Measurements from ENCODE around the gene CD3E. TPM values are rescaled to one million over a fixed set of nuclear protein-coding genes. Genes with fewer than 3 reads are reported as not detected.

The CD3E gene
- total RNA-seq, 5 donors from 2014 or later (not counting 1 experiment from before 2014, with no cell fraction given), result 555 to 659 (median 596) TPM

GRCh38 chr11:118319337-118319707 is 14.8 kb downstream of the CD3E start:
- H3K27ac ChIP-seq (ENCODE audit: low read length), result peak overlapping the region; percentile 39
- peaks cover 50 to 85% of the 10 kb centered on the region in 2 experiments for H3K4me1 ChIP-seq (ENCODE audit: control insufficient read depth in 1 of 2, extremely low read depth in 1 of 2, insufficient read depth in 2 of 2, low read length in 2 of 2)
- no peak overlapping the region for H3K4me3 ChIP-seq (ENCODE audit: control insufficient read depth in 1 of 2, extremely low read depth in 1 of 2, low read length in 1 of 2)
- Mint-ChIP-seq H3K36me3 (peaks cover 38% of the 10 kb centered on the region), H3K27me3 (no peaks in the 10 kb centered on the region), H3K4me3 (peak overlapping the region in 2 of 3 donors; percentile 1 to 73), H3K9me3 (peaks cover 0 to 11% (median 0%) of the 10 kb centered on the region in 3 donors), H3K27ac (peak overlapping the region; percentile 95 to 99), H3K4me1 (peaks cover 82 to 91% (median 87%) of the 10 kb centered on the region in 3 donors)
- no peaks in the 10 kb centered on the region for H3K27me3 ChIP-seq (replicated peaks in 1 of 2; ENCODE audit: control insufficient read depth in 2 of 2, extremely low read depth in 1 of 2, insufficient read depth in 2 of 2, low read length in 1 of 2)
- ATAC-seq (replicated peaks in 1 of 4) (no peak), DNase-seq (no peak)
- H3K36me3 ChIP-seq (ENCODE audit: control insufficient read depth in 2 of 2, extremely low read depth in 1 of 2, insufficient read depth in 1 of 2, low read length in 1 of 2), result peaks cover 4 to 18% of the 10 kb centered on the region in 2 donors
- CTCF ChIA-PET, result no interaction called here
- no CpG with 5 or more reads among the region's 1 CpG for WGBS (ENCODE audit: insufficient coverage)
- POLR2A ChIA-PET, result no interaction called here
- H3K9me3 ChIP-seq, result no peaks in the 10 kb centered on the region

DNA sequence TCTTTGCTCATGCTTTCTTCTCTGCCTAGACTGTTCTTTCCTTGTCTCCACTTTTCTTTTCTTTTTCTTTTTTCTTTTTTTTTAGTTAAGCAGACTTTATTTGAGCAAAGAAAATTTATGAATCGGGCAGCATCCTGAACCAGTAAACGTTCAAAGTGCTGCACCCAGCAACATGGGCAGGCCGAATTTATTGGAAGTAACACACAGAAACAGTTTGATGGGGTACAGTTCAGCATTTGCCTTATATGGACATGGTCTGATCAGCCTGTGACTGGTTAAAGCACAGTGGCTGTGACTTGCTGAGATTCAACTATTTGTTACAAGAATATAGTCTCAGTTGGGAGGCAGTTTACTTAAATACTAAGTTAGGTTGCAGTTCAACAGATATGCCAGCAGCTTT is 16.0 kb downstream of the CD3E start:
- Mint-ChIP-seq H3K36me3 (peaks cover 40% of the 10 kb centered on the region), H3K27me3 (no peaks in the 10 kb centered on the region), H3K27ac (peak overlapping the region; percentile 95 to 99), H3K9me3 (peaks cover 0 to 11% (median 0%) of the 10 kb centered on the region in 3 donors), H3K4me1 (peaks cover 71 to 82% (median 82%) of the 10 kb centered on the region in 3 donors), H3K4me3 (peak overlapping the region in 1 of 3 donors; percentile 73)
- Histone ChIP-seq H3K27me3 (replicated peaks in 1 of 2; ENCODE audit: control insufficient read depth in 2 of 2, extremely low read depth in 1 of 2, insufficient read depth in 2 of 2, low read length in 1 of 2) (no peaks in the 10 kb centered on the region), H3K4me1 (ENCODE audit: control insufficient read depth in 1 of 2, extremely low read depth in 1 of 2, insufficient read depth in 2 of 2, low read length in 2 of 2) (peaks cover 40 to 73% of the 10 kb centered on the region in 2 experiments), H3K4me3 (ENCODE audit: control insufficient read depth in 1 of 2, extremely low read depth in 1 of 2, low read length in 1 of 2) (no peak overlapping the region), H3K9me3 (no peaks in the 10 kb centered on the region), H3K27ac (ENCODE audit: low read length) (no peak overlapping the region), H3K36me3 (ENCODE audit: control insufficient read depth in 2 of 2, extremely low read depth in 1 of 2, insufficient read depth in 1 of 2, low read length in 1 of 2) (peaks cover 0 to 9% of the 10 kb centered on the region in 2 donors)
- DNase-seq, result no peak
- WGBS (ENCODE audit: insufficient coverage), result 72% methylated on average over 2 of the region's 3 CpGs
- ChIA-PET CTCF (no interaction called here), POLR2A (no interaction called here)
- no peak for ATAC-seq (replicated peaks in 1 of 4)

- peaks cover 0 to 6% of the 10 kb centered on the region in 2 donors for H3K36me3 ChIP-seq (ENCODE audit: control insufficient read depth in 2 of 2, extremely low read depth in 1 of 2, insufficient read depth in 1 of 2, low read length in 1 of 2)
- ATAC-seq (replicated peaks in 1 of 4), result no peak
- no peaks in the 10 kb centered on the region for H3K9me3 ChIP-seq
- DNase-seq, result no peak
- no peaks in the 10 kb centered on the region for H3K27me3 Mint-ChIP-seq
- no peaks in the 10 kb centered on the region for H3K27me3 ChIP-seq (replicated peaks in 1 of 2; ENCODE audit: control insufficient read depth in 2 of 2, extremely low read depth in 1 of 2, insufficient read depth in 2 of 2, low read length in 1 of 2)
- no CpG with 5 or more reads among the region's 5 CpGs for WGBS (ENCODE audit: insufficient coverage)
- peaks cover 32 to 63% of the 10 kb centered on the region in 2 experiments for H3K4me1 ChIP-seq (ENCODE audit: control insufficient read depth in 1 of 2, extremely low read depth in 1 of 2, insufficient read depth in 2 of 2, low read length in 2 of 2)
- peaks cover 0 to 11% (median 0%) of the 10 kb centered on the region in 3 donors for H3K9me3 Mint-ChIP-seq
- peak overlapping the region in 1 of 3 donors; percentile 51 for H3K4me3 Mint-ChIP-seq
- H3K36me3 Mint-ChIP-seq, result peaks cover 42% of the 10 kb centered on the region
- POLR2A ChIA-PET, result no interaction called here
- H3K27ac Mint-ChIP-seq, result peak overlapping the region; percentile 86 to 88
- no peak overlapping the region for H3K27ac ChIP-seq (ENCODE audit: low read length)
- peaks cover 61 to 80% (median 74%) of the 10 kb centered on the region in 3 donors for H3K4me1 Mint-ChIP-seq
- CTCF ChIA-PET, result no interaction called here
- H3K4me3 ChIP-seq (ENCODE audit: control insufficient read depth in 1 of 2, extremely low read depth in 1 of 2, low read length in 1 of 2), result no peak overlapping the region
These were observed 17.0 kb downstream of the CD3E start for GRCh38 chr11:118321386-118322082.

GRCh38 chr11:118322721-118323120 is 18.2 kb downstream of the CD3E start:
- no peak overlapping the region for H3K4me3 Mint-ChIP-seq
- H3K27me3 ChIP-seq (replicated peaks in 1 of 2; ENCODE audit: control insufficient read depth in 2 of 2, extremely low read depth in 1 of 2, insufficient read depth in 2 of 2, low read length in 1 of 2), result no peaks in the 10 kb centered on the region
- no peaks in the 10 kb centered on the region for H3K27me3 Mint-ChIP-seq
- peaks cover 0 to 11% (median 0%) of the 10 kb centered on the region in 3 donors for H3K9me3 Mint-ChIP-seq
- peaks cover 38% of the 10 kb centered on the region for H3K36me3 Mint-ChIP-seq
- H3K4me1 ChIP-seq (ENCODE audit: control insufficient read depth in 1 of 2, extremely low read depth in 1 of 2, insufficient read depth in 2 of 2, low read length in 2 of 2), result peaks cover 24 to 51% of the 10 kb centered on the region in 2 experiments
- peaks cover 0 to 6% of the 10 kb centered on the region in 2 donors for H3K36me3 ChIP-seq (ENCODE audit: control insufficient read depth in 2 of 2, extremely low read depth in 1 of 2, insufficient read depth in 1 of 2, low read length in 1 of 2)
- ATAC-seq (replicated peaks in 1 of 4), result no peak
- ChIA-PET POLR2A (no interaction called here), CTCF (interaction anchor here in 1 of 2 donors (0.6 kb wide), 1 partner anchor 30 kb away, joined by 3 read pairs; no protein-coding TSS in a partner anchor)
- WGBS (ENCODE audit: insufficient coverage), result 98% methylated on average over 12 of the region's 19 CpGs
- DNase-seq, result no peak
- H3K9me3 ChIP-seq, result no peaks in the 10 kb centered on the region
- H3K27ac ChIP-seq (ENCODE audit: low read length), result no peak overlapping the region
- H3K27ac Mint-ChIP-seq, result no peak overlapping the region
- peaks cover 52 to 74% (median 66%) of the 10 kb centered on the region in 3 donors for H3K4me1 Mint-ChIP-seq
- no peak overlapping the region for H3K4me3 ChIP-seq (ENCODE audit: control insufficient read depth in 1 of 2, extremely low read depth in 1 of 2, low read length in 1 of 2)

- Mint-ChIP-seq H3K4me1 (peaks cover 35 to 60% (median 54%) of the 10 kb centered on the region in 3 donors), H3K27me3 (no peaks in the 10 kb centered on the region), H3K27ac (no peak overlapping the region), H3K4me3 (no peak overlapping the region), H3K36me3 (peaks cover 42% of the 10 kb centered on the region), H3K9me3 (peaks cover 0 to 2% (median 0%) of the 10 kb centered on the region in 3 donors)
- POLR2A ChIA-PET, result no interaction called here
- no peak for DNase-seq
- no peak overlapping the region for H3K4me3 ChIP-seq (ENCODE audit: control insufficient read depth in 1 of 2, extremely low read depth in 1 of 2, low read length in 1 of 2)
- CTCF ChIA-PET, result interaction anchor here (0.6 kb wide), 2 partner anchors 143 to 282 kb away, joined by 3 to 4 read pairs; no protein-coding TSS in a partner anchor
- H3K9me3 ChIP-seq, result no peaks in the 10 kb centered on the region
- peaks cover 6 to 28% of the 10 kb centered on the region in 2 experiments for H3K4me1 ChIP-seq (ENCODE audit: control insufficient read depth in 1 of 2, extremely low read depth in 1 of 2, insufficient read depth in 2 of 2, low read length in 2 of 2)
- H3K27ac ChIP-seq (ENCODE audit: low read length), result no peak overlapping the region
- no peaks in the 10 kb centered on the region for H3K27me3 ChIP-seq (replicated peaks in 1 of 2; ENCODE audit: control insufficient read depth in 2 of 2, extremely low read depth in 1 of 2, insufficient read depth in 2 of 2, low read length in 1 of 2)
- peaks cover 0 to 6% of the 10 kb centered on the region in 2 donors for H3K36me3 ChIP-seq (ENCODE audit: control insufficient read depth in 2 of 2, extremely low read depth in 1 of 2, insufficient read depth in 1 of 2, low read length in 1 of 2)
- no peak for ATAC-seq (replicated peaks in 1 of 4)
These were observed 20.8 kb downstream of the CD3E start for GRCh38 chr11:118325283-118325682.

DNA sequence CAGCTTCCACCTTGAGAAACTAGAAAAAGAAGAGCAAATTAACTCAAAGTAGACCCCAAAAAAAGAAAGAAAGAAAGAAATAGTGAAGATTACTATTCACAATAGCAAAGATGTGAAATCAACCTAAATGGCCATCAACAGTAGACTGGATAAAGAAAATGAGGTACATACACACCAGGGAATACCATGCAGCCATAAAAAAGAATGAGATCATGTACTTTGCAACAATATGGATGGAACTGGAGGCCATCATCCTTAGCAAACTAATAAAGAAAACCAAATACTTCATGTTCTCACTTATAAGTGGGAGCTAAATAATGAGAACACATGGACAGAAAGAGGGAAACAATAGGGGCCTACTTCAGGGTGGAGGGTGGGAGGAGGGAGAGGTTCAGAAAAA is 24.2 kb downstream of the CD3E start:
- H3K4me1 Mint-ChIP-seq, result peaks cover 18 to 40% (median 39%) of the 10 kb centered on the region in 3 donors
- no peaks in the 10 kb centered on the region for H3K9me3 Mint-ChIP-seq
- DNase-seq, result no peak
- H3K36me3 Mint-ChIP-seq, result peaks cover 27% of the 10 kb centered on the region
- no peak overlapping the region for H3K27ac ChIP-seq (ENCODE audit: low read length)
- H3K27me3 Mint-ChIP-seq, result no peaks in the 10 kb centered on the region
- ChIA-PET POLR2A (no interaction called here), CTCF (interaction anchor here in 1 of 2 donors (0.8 kb wide), 1 partner anchor 130 kb away, joined by 3 read pairs; no protein-coding TSS in a partner anchor)
- H3K4me1 ChIP-seq (ENCODE audit: control insufficient read depth in 1 of 2, extremely low read depth in 1 of 2, insufficient read depth in 2 of 2, low read length in 2 of 2), result peaks cover 8 to 16% of the 10 kb centered on the region in 2 experiments
- H3K27ac Mint-ChIP-seq, result peak overlapping the region; percentile 40 to 70
- H3K36me3 ChIP-seq (ENCODE audit: control insufficient read depth in 2 of 2, extremely low read depth in 1 of 2, insufficient read depth in 1 of 2, low read length in 1 of 2), result peaks cover 0 to 5% of the 10 kb centered on the region in 2 donors
- H3K27me3 ChIP-seq (replicated peaks in 1 of 2; ENCODE audit: control insufficient read depth in 2 of 2, extremely low read depth in 1 of 2, insufficient read depth in 2 of 2, low read length in 1 of 2), result no peaks in the 10 kb centered on the region
- ATAC-seq (replicated peaks in 1 of 4), result no peak
- H3K4me3 Mint-ChIP-seq, result no peak overlapping the region
- H3K4me3 ChIP-seq (ENCODE audit: control insufficient read depth in 1 of 2, extremely low read depth in 1 of 2, low read length in 1 of 2), result no peak overlapping the region
- H3K9me3 ChIP-seq, result no peaks in the 10 kb centered on the region

All from T-cell (primary cell).